HG03439 (cell line): ENCODE data around the gene SLBP.
"Not testable (repeated sequence)": the region's sequence is repeated elsewhere in the genome, so short reads cannot be mapped to it uniquely, and the experiment has no call there.

Experiments
- ATAC-seq: cut with Tn5 transposase; IDR thresholded peaks from one replicate; pipeline ENCODE4 v1.9.1; 2021; ENCODE audit warnings: mild to moderate bottlenecking, moderate library complexity; ENCODE audit not compliant: unreplicated experiment

SLBP gene

GRCh38 chr4:1683261-1683735 lies 28.8 kb downstream of the SLBP start:
- no peak for ATAC-seq

- no peak for ATAC-seq
Measured at GRCh38 chr4:1682860-1683259, 29.3 kb downstream of the SLBP start.

GRCh38 chr4:1678244-1678643 lies 33.9 kb downstream of the SLBP start:
- ATAC-seq, result no peak

- ATAC-seq, result no peak
Measured at GRCh38 chr4:1676605-1677525, 35.3 kb downstream of the SLBP start.

GRCh38 chr4:1675802-1676137 lies 36.3 kb downstream of the SLBP start:
- no peak for ATAC-seq

- ATAC-seq, result no peak
Measured at GRCh38 chr4:1675136-1675801, 36.9 kb downstream of the SLBP start.

GRCh38 chr4:1674682-1675081 lies 37.4 kb downstream of the SLBP start:
- ATAC-seq, result no peak

- no peak for ATAC-seq
Measured at GRCh38 chr4:1673671-1674070, 38.4 kb downstream of the SLBP start.

GRCh38 chr4:1671011-1671410 lies 41.1 kb downstream of the SLBP start:
- ATAC-seq, result not testable (repeated sequence)

- ATAC-seq, result no peak
Measured at GRCh38 chr4:1670279-1670678, 41.8 kb downstream of the SLBP start.

GRCh38 chr4:1669850-1670249 lies 42.3 kb downstream of the SLBP start:
- no peak for ATAC-seq

GRCh38 chr4:1669270-1669669 lies 42.8 kb downstream of the SLBP start:
- ATAC-seq, result no peak

GRCh38 chr4:1668488-1668840 lies 43.7 kb downstream of the SLBP start:
- ATAC-seq, result no peak

- no peak for ATAC-seq
Measured at GRCh38 chr4:1667273-1667672, 44.8 kb downstream of the SLBP start.

GRCh38 chr4:1666391-1666790 lies 45.7 kb downstream of the SLBP start:
- ATAC-seq, result no peak

- ATAC-seq, result no peak
Measured at GRCh38 chr4:1664141-1664540, 48.0 kb downstream of the SLBP start.

- no peak for ATAC-seq
Measured at GRCh38 chr4:1663549-1663948, 48.6 kb downstream of the SLBP start.

GRCh38 chr4:1661695-1662094 lies 50.4 kb downstream of the SLBP start:
- no peak for ATAC-seq

GRCh38 chr4:1660948-1661677 lies 51.0 kb downstream of the SLBP start:
- ATAC-seq, result no peak

GRCh38 chr4:1659104-1660043 lies 52.7 kb downstream of the SLBP start:
- no peak for ATAC-seq

GRCh38 chr4:1658581-1658980 lies 53.5 kb downstream of the SLBP start:
- no peak for ATAC-seq
